Measurements from ENCODE around the gene PPP2R5C.

Gene PPP2R5C

GRCh38 chr14:101881426-101881825 lies 119.9 kb downstream of the PPP2R5C start:
- no peak for TF ChIP-seq SNAI2 (CRISPR knock-in tag; IDR thresholded peaks at IDR 0.05)
- no peak for TF ChIP-seq TOX (CRISPR knock-in tag; IDR thresholded peaks at IDR 0.05; ENCODE audit: borderline replicate concordance)
- no peak for TF ChIP-seq ZNF70 (CRISPR knock-in tag; IDR thresholded peaks at IDR 0.05)
- TF ChIP-seq BACH2 (CRISPR knock-in tag; IDR thresholded peaks at IDR 0.05; ENCODE audit: borderline replicate concordance), result no peak
- no peak for TF ChIP-seq ZFP3 (CRISPR knock-in tag; IDR thresholded peaks at IDR 0.05)
- TF ChIP-seq GLIS3 (CRISPR knock-in tag; IDR thresholded peaks at IDR 0.05), result no peak
- no peak for TF ChIP-seq ESRRG (CRISPR knock-in tag; IDR thresholded peaks at IDR 0.05)
- no peak for TF ChIP-seq ISL1 (CRISPR knock-in tag; IDR thresholded peaks at IDR 0.05)
- no peak for TF ChIP-seq CSDC2 (CRISPR knock-in tag; IDR thresholded peaks at IDR 0.05)
- TF ChIP-seq TCF4 (CRISPR knock-in tag; IDR thresholded peaks at IDR 0.05; ENCODE audit: borderline replicate concordance), result no peak
- TF ChIP-seq, protein P1, sequence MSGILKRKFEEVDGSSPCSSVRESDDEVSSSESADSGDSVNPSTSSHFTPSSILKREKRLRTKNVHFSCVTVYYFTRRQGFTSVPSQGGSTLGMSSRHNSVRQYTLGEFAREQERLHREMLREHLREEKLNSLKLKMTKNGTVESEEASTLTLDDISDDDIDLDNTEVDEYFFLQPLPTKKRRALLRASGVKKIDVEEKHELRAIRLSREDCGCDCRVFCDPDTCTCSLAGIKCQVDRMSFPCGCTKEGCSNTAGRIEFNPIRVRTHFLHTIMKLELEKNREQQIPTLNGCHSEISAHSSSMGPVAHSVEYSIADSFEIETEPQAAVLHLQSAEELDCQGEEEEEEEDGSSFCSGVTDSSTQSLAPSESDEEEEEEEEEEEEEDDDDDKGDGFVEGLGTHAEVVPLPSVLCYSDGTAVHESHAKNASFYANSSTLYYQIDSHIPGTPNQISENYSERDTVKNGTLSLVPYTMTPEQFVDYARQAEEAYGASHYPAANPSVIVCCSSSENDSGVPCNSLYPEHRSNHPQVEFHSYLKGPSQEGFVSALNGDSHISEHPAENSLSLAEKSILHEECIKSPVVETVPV (CRISPR knock-in tag; IDR thresholded peaks at IDR 0.05), result no peak
- no peak for TF ChIP-seq ZNF8 (CRISPR knock-in tag; IDR thresholded peaks at IDR 0.05)
- ATAC-seq, result no peak

DNA sequence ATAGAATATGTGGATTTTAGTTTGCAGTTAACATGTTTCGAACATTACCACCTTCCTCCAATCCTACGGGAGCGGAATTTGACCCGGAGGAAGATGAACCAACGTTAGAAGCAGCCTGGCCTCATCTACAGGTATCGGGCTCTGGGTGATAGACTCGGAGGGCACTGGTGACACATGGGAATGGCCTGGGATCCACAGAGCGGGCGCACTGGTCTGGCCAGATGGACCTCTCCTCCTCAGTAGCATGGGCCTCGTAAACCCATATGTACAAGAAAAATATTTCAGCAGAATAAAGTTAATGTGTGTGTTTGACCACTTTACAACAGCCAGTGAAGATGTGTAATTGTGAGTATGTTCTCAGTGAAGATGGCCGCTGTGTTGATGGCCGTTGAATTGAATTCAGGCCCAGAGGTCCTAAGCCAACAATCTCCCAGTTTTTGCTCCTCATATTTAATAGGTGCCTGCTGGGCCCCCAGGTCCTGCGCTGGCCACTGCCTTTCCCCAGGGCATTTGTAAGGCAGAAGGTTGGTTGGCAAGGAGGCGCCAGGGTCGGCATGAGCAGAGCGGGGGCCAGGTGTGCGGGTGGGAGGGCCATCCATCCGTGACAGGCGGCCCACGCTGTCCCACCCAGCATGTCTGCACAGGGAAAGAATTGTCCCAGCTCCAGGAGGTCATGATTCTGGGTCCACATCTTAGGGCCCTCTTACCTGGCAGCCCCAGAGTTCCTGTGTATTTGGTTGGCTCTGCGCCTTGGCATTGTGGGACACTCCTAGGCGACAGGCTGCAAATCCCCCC lies 120.8 kb downstream of the PPP2R5C start:
- no peak for TF ChIP-seq PPARA (CRISPR knock-in tag; IDR thresholded peaks at IDR 0.05; ENCODE audit: borderline replicate concordance)
- no peak for ATAC-seq

- TF ChIP-seq, protein P2, sequence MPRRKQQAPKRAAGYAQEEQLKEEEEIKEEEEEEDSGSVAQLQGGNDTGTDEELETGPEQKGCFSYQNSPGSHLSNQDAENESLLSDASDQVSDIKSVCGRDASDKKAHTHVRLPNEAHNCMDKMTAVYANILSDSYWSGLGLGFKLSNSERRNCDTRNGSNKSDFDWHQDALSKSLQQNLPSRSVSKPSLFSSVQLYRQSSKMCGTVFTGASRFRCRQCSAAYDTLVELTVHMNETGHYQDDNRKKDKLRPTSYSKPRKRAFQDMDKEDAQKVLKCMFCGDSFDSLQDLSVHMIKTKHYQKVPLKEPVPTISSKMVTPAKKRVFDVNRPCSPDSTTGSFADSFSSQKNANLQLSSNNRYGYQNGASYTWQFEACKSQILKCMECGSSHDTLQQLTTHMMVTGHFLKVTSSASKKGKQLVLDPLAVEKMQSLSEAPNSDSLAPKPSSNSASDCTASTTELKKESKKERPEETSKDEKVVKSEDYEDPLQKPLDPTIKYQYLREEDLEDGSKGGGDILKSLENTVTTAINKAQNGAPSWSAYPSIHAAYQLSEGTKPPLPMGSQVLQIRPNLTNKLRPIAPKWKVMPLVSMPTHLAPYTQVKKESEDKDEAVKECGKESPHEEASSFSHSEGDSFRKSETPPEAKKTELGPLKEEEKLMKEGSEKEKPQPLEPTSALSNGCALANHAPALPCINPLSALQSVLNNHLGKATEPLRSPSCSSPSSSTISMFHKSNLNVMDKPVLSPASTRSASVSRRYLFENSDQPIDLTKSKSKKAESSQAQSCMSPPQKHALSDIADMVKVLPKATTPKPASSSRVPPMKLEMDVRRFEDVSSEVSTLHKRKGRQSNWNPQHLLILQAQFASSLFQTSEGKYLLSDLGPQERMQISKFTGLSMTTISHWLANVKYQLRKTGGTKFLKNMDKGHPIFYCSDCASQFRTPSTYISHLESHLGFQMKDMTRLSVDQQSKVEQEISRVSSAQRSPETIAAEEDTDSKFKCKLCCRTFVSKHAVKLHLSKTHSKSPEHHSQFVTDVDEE (CRISPR knock-in tag; IDR thresholded peaks at IDR 0.05), result no peak
- TF ChIP-seq TOX (CRISPR knock-in tag; IDR thresholded peaks at IDR 0.05; ENCODE audit: borderline replicate concordance) (no peak), RARB (CRISPR knock-in tag; IDR thresholded peaks at IDR 0.05) (no peak), TCF4 (CRISPR knock-in tag; IDR thresholded peaks at IDR 0.05; ENCODE audit: borderline replicate concordance) (no peak), ZNF8 (CRISPR knock-in tag; IDR thresholded peaks at IDR 0.05) (no peak), ISL1 (CRISPR knock-in tag; IDR thresholded peaks at IDR 0.05) (no peak), POU6F1 (CRISPR knock-in tag; IDR thresholded peaks at IDR 0.05; ENCODE audit: borderline replicate concordance, low read depth) (no peak), ZNF565 (CRISPR knock-in tag; conservative IDR thresholded peaks at IDR 0.05; ENCODE audit: low read depth) (no peak)
- ATAC-seq, result no peak
Measured at GRCh38 chr14:101884089-101884933, 122.8 kb downstream of the PPP2R5C start.

DNA sequence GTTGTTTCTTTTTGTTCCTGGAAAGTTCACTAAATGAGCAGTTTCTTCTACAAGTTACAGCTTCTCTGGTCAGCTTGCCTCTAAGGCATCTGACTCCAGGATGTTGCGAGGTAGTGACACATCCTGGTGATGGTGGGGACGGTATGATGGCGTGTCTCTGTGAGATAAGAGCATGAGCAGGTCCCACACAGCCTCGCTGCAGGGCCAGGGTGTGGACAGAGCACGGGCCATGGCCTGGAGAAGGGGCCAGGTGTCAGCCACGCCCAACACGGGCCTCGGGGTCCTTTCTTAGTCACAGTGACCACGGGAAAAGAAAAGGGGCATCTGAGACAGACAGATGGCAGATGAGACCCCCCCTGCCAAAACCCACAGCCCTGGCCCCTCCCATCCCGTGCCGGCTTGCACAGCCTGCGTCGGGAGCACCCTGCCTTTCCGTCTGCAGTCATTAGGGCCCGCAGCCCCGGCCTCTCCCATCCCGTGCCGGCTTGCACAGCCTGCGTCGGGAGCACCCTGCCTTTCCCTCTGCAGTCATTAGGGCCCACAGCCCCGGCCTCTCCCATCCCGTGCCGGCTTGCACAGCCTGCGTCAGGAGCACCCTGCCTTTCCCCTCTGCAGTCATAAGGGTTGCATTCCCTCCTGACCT lies 123.5 kb downstream of the PPP2R5C start:
- no peak for ATAC-seq
- no peak for TF ChIP-seq GLIS3 (CRISPR knock-in tag; IDR thresholded peaks at IDR 0.05)
- TF ChIP-seq POU6F1 (CRISPR knock-in tag; IDR thresholded peaks at IDR 0.05; ENCODE audit: borderline replicate concordance, low read depth), result no peak
- TF ChIP-seq TCF4 (CRISPR knock-in tag; IDR thresholded peaks at IDR 0.05; ENCODE audit: borderline replicate concordance), result no peak
- no peak for TF ChIP-seq RARB (CRISPR knock-in tag; IDR thresholded peaks at IDR 0.05)
- TF ChIP-seq PPARA (CRISPR knock-in tag; IDR thresholded peaks at IDR 0.05; ENCODE audit: borderline replicate concordance), result no peak
- TF ChIP-seq ARNTL (CRISPR knock-in tag; IDR thresholded peaks at IDR 0.05; ENCODE audit: borderline replicate concordance, low read depth), result no peak
- TF ChIP-seq, protein P1 (CRISPR knock-in tag; IDR thresholded peaks at IDR 0.05), result no peak
- TF ChIP-seq OSR1 (CRISPR knock-in tag; IDR thresholded peaks at IDR 0.05), result no peak
- no peak for TF ChIP-seq ZNF565 (CRISPR knock-in tag; conservative IDR thresholded peaks at IDR 0.05; ENCODE audit: low read depth)
- no peak for TF ChIP-seq ISL1 (CRISPR knock-in tag; IDR thresholded peaks at IDR 0.05)
- TF ChIP-seq, protein P2 (CRISPR knock-in tag; IDR thresholded peaks at IDR 0.05), result no peak
- no peak for TF ChIP-seq CSDC2 (CRISPR knock-in tag; IDR thresholded peaks at IDR 0.05)
- TF ChIP-seq ZC3H10 (CRISPR knock-in tag; IDR thresholded peaks at IDR 0.05), result no peak

Data from SK-N-SH treated with all-trans-retinoic acid at 6 μM for 48 hours (cell line).